CD4-positive, CD25-positive, alpha-beta regulatory T cell (primary cell): ENCODE data around the gene ENTHD1. TPM values are rescaled to one million over a fixed set of nuclear protein-coding genes. Genes with fewer than 3 reads are reported as not detected.

Experiments used
- ATAC-seq, 2 donors: fragments of 150-1000 bp; cut with Tn5 transposase; one replicate each; pipeline ENCODE4 v1.10.0; 2021; ENCODE audit warnings: low read depth in 2 of 2, moderate number of reproducible peaks in 2 of 2, moderate library complexity in 1 of 2
- DNase-seq, 3 donors: peaks; one replicate each; pipeline versions ENCODE4 v3.0.0 to v3.0.0-alpha.2; 2012 to 2022; ENCODE audit warnings: mixed read lengths in 1 of 3
- H3K27ac ChIP-seq: one replicate; pipeline ENCODE4 v1.7.0; 2013; ENCODE audit warnings: mild to moderate bottlenecking, low read length; ENCODE audit not compliant: insufficient read depth, poor library complexity, severe bottlenecking
- H3K27me3 ChIP-seq: one replicate; pipeline ENCODE4 v1.7.0; 2013; ENCODE audit warnings: low read length; ENCODE audit not compliant: control insufficient read depth, insufficient read depth
- H3K36me3 ChIP-seq: one replicate; pipeline ENCODE4 v1.7.0; 2013; ENCODE audit warnings: mild to moderate bottlenecking, low read length, moderate library complexity; ENCODE audit not compliant: control insufficient read depth, insufficient read depth
- H3K4me1 ChIP-seq: 2 replicates; pipeline ENCODE4 v1.7.0; 2013; ENCODE audit warnings: mild to moderate bottlenecking, low read length; ENCODE audit not compliant: insufficient read depth, control insufficient read depth, poor library complexity, severe bottlenecking
- H3K4me3 ChIP-seq: one replicate; pipeline ENCODE4 v1.7.0; 2013; ENCODE audit warnings: low read depth, mild to moderate bottlenecking, low read length, moderate library complexity
- H3K9me3 ChIP-seq, 2 experiments: 1 replicate in 1 of 2; 2 replicates in 1 of 2; pipeline ENCODE4 v1.7.0; 2013; ENCODE audit warnings: low read length in 2 of 2, mild to moderate bottlenecking in 1 of 2, moderate library complexity in 1 of 2; ENCODE audit not compliant: control insufficient read depth in 2 of 2
- H3K27ac Mint-ChIP-seq, 3 donors: one replicate each; pipeline ENCODE4 v1.8.0; 2020 to 2022; ENCODE audit warnings: mild to moderate bottlenecking in 3 of 3, mixed read lengths in 3 of 3, moderate library complexity in 2 of 3
- H3K27me3 Mint-ChIP-seq: one replicate; pipeline ENCODE4 v1.8.0; 2022; ENCODE audit warnings: mild to moderate bottlenecking, mixed read lengths
- H3K36me3 Mint-ChIP-seq: one replicate; pipeline ENCODE4 v1.8.0; 2020; ENCODE audit warnings: mixed read lengths
- H3K4me1 Mint-ChIP-seq, 4 donors: one replicate each; pipeline ENCODE4 v1.8.0; 2020 to 2022; ENCODE audit warnings: mixed read lengths in 4 of 4, mild to moderate bottlenecking in 1 of 4
- H3K4me3 Mint-ChIP-seq, 4 donors: one replicate each; pipeline ENCODE4 v1.8.0; 2020 to 2022; ENCODE audit warnings: mild to moderate bottlenecking in 4 of 4, mixed read lengths in 4 of 4, moderate library complexity in 3 of 4
- H3K9me3 Mint-ChIP-seq, 7 donors: one replicate each; pipeline ENCODE4 v1.8.0; 2020 to 2022; ENCODE audit warnings: mixed read lengths in 7 of 7, mild to moderate bottlenecking in 3 of 7, moderate library complexity in 2 of 7
- polyA plus RNA-seq, 4 donors: library from polyadenylated mRNA; unstranded; fragments of 300-500 nt; fragmentation: Illumina TruSeq; gene quantifications; one replicate each; pipeline ENCODE4 v1.2.3, GENCODE V29; 2021
- total RNA-seq: library from RNA; stranded (reverse); gene quantifications from one replicate; pipeline ENCODE4 v1.2.3, GENCODE V29; 2022

ENTHD1 gene
- total RNA-seq: not detected
- polyA plus RNA-seq: under 1 TPM; 0.13 to 0.32 (median 0.18) TPM

- no peak within 1 kb of the TSS for H3K27ac ChIP-seq
- H3K9me3 ChIP-seq: no peaks in the 10 kb centered on the region
- H3K4me3 ChIP-seq: no peak within 1 kb of the TSS
- Mint-ChIP-seq H3K27ac (no peak within 1 kb of the TSS), H3K4me1 (peaks cover 5 to 11% (median 11%) of the 10 kb centered on the region in 4 donors), H3K36me3 (no peaks in the 10 kb centered on the region), H3K27me3 (peaks cover 7% of the 10 kb centered on the region), H3K9me3 (no peaks in the 10 kb centered on the region), H3K4me3 (no peak within 1 kb of the TSS)
- no peaks in the 10 kb centered on the region for H3K36me3 ChIP-seq
- no peaks in the 10 kb centered on the region for H3K27me3 ChIP-seq
- ATAC-seq: no peak
- no peak for DNase-seq
- peaks cover 3% of the 10 kb centered on the region for H3K4me1 ChIP-seq
Measured at GRCh38 chr22:39893526-39893925, at the start of gene ENTHD1. ENTHD1 (minus strand) TSS chr22:39893760; CDS start chr22:39887748, 6,012 bp downstream.

DNA sequence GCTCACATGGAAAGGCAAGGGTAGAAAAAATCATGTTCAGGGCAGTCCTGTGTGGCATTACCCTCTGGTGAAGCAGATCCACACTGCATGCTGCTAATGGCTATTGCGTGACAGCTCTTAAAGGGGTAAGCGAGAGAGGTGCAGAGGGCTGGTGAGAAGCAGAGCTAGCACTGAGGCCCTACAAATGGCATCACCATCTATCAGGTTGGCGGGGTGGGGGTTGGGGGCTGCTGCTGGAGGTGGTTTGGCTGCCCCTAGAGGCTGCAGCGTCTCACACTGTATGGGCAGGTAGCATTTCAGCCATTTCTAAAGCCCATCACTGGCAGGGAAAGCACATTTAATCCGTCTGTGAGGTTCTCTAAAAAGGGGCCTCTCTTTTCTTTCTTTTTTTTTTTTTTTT lies 49.8 kb upstream of the ENTHD1 start:
- peaks cover 39 to 97% (median 68%) of the 10 kb centered on the region in 4 donors for H3K4me1 Mint-ChIP-seq
- H3K27ac ChIP-seq: peak overlapping the region; percentile 69
- ATAC-seq: peak in 1 of 2 donors; percentile 40
- H3K27ac Mint-ChIP-seq: peak overlapping the region; percentile 85 to 93 (median 90)
- peaks cover 86% of the 10 kb centered on the region for H3K4me1 ChIP-seq
- peaks cover 9% of the 10 kb centered on the region for H3K36me3 Mint-ChIP-seq
- H3K9me3 Mint-ChIP-seq: no peaks in the 10 kb centered on the region
- H3K9me3 ChIP-seq: no peaks in the 10 kb centered on the region
- H3K4me3 Mint-ChIP-seq: peak overlapping the region; percentile 47 to 73 (median 64)
- peaks cover 17% of the 10 kb centered on the region for H3K36me3 ChIP-seq
- DNase-seq: no peak
- H3K27me3 Mint-ChIP-seq: no peaks in the 10 kb centered on the region
- H3K4me3 ChIP-seq: peak overlapping the region; percentile 17
- H3K27me3 ChIP-seq: no peaks in the 10 kb centered on the region

DNA sequence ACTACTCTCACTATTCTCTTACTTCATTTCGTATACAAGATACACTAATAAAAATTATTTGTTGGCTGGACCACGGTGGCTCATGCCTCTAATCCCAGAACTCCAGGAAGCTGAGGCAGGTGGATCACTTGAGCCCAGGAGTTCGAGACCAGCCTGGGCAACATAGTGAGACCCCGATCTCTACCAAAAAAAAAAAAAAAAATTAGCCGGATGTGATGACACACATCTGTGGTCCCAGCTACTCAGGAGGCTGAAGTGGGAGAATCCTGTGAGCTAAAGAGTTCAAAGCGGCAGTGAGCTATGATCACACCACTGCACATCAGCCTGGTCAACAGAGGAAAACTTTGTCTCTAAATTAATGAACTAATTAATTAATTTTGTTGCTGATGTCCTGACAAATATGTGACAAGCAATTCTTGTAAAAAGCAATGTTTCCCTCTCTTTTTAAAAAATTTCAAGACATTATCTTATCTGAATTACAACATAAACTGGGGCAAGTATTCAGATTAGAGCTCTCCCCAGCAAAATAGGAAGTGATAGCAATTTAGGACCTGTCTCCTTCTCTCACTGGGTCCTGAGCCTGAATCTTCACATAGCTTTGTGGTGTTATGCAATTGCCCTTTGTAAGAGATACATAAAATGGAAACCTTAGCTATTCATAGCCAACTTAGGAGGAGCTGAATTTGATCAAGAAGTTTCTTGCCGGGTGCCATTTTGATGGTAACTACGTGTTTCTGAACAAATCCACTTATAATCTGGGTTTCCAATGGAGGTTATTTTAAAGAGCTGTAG lies 49.1 kb upstream of the ENTHD1 start:
- ATAC-seq (no peak), DNase-seq (no peak)
- Mint-ChIP-seq H3K4me1 (peaks cover 46 to 97% (median 73%) of the 10 kb centered on the region in 4 donors), H3K4me3 (peak overlapping the region; percentile 62 to 73 (median 68)), H3K9me3 (no peaks in the 10 kb centered on the region), H3K27ac (peak overlapping the region; percentile 74 to 90 (median 85)), H3K36me3 (peaks cover 8% of the 10 kb centered on the region), H3K27me3 (no peaks in the 10 kb centered on the region)
- Histone ChIP-seq H3K4me1 (peaks cover 90% of the 10 kb centered on the region), H3K27me3 (no peaks in the 10 kb centered on the region), H3K36me3 (peaks cover 13% of the 10 kb centered on the region), H3K4me3 (peak overlapping the region; percentile 17), H3K27ac (peak overlapping the region; percentile 69), H3K9me3 (no peaks in the 10 kb centered on the region)

GRCh38 chr22:39941601-39942000 lies 48.0 kb upstream of the ENTHD1 start:
- ATAC-seq: no peak
- peak overlapping the region; percentile 69 for H3K27ac ChIP-seq
- H3K4me3 Mint-ChIP-seq: peak overlapping the region in 2 of 4 donors; percentile 22 to 51
- peak overlapping the region; percentile 13 for H3K4me3 ChIP-seq
- H3K27ac Mint-ChIP-seq: peak overlapping the region; percentile 1 to 90 (median 67)
- H3K4me1 Mint-ChIP-seq: peaks cover 50 to 97% (median 74%) of the 10 kb centered on the region in 4 donors
- H3K27me3 ChIP-seq: no peaks in the 10 kb centered on the region
- peaks cover 8% of the 10 kb centered on the region for H3K36me3 Mint-ChIP-seq
- H3K27me3 Mint-ChIP-seq: no peaks in the 10 kb centered on the region
- peaks cover 90% of the 10 kb centered on the region for H3K4me1 ChIP-seq
- peaks cover 3% of the 10 kb centered on the region for H3K36me3 ChIP-seq
- H3K9me3 Mint-ChIP-seq: no peaks in the 10 kb centered on the region
- DNase-seq: no peak
- H3K9me3 ChIP-seq: no peaks in the 10 kb centered on the region

- Histone ChIP-seq H3K36me3 (peaks cover 2% of the 10 kb centered on the region), H3K4me3 (peak overlapping the region; percentile 60), H3K27me3 (no peaks in the 10 kb centered on the region), H3K4me1 (peaks cover 93% of the 10 kb centered on the region), H3K9me3 (no peaks in the 10 kb centered on the region), H3K27ac (peak overlapping the region; percentile 69)
- peak overlapping the region; percentile 5 to 58 (median 46) for H3K4me3 Mint-ChIP-seq
- H3K9me3 Mint-ChIP-seq: no peaks in the 10 kb centered on the region
- peak; percentile 69 to 70 for ATAC-seq
- peak in 2 of 3 donors; percentile 68 to 83 for DNase-seq
- H3K36me3 Mint-ChIP-seq: peaks cover 9% of the 10 kb centered on the region
- H3K27me3 Mint-ChIP-seq: no peaks in the 10 kb centered on the region
- peaks cover 56 to 98% (median 77%) of the 10 kb centered on the region in 4 donors for H3K4me1 Mint-ChIP-seq
- peak overlapping the region; percentile 38 to 90 (median 87) for H3K27ac Mint-ChIP-seq
Measured at GRCh38 chr22:39940757-39941305, 47.3 kb upstream of the ENTHD1 start.

- Histone ChIP-seq H3K36me3 (no peaks in the 10 kb centered on the region), H3K4me1 (peaks cover 95% of the 10 kb centered on the region), H3K27me3 (no peaks in the 10 kb centered on the region), H3K4me3 (peak overlapping the region; percentile 60), H3K27ac (peak overlapping the region; percentile 69), H3K9me3 (no peaks in the 10 kb centered on the region)
- Mint-ChIP-seq H3K27me3 (no peaks in the 10 kb centered on the region), H3K36me3 (peaks cover 8% of the 10 kb centered on the region), H3K27ac (peak overlapping the region; percentile 60 to 90 (median 87)), H3K4me3 (peak overlapping the region in 3 of 4 donors; percentile 14 to 58 (median 48)), H3K9me3 (no peaks in the 10 kb centered on the region), H3K4me1 (peaks cover 53 to 98% (median 78%) of the 10 kb centered on the region in 4 donors)
- DNase-seq (no peak), ATAC-seq (no peak)
Measured at GRCh38 chr22:39939830-39940229, 46.3 kb upstream of the ENTHD1 start.

DNA sequence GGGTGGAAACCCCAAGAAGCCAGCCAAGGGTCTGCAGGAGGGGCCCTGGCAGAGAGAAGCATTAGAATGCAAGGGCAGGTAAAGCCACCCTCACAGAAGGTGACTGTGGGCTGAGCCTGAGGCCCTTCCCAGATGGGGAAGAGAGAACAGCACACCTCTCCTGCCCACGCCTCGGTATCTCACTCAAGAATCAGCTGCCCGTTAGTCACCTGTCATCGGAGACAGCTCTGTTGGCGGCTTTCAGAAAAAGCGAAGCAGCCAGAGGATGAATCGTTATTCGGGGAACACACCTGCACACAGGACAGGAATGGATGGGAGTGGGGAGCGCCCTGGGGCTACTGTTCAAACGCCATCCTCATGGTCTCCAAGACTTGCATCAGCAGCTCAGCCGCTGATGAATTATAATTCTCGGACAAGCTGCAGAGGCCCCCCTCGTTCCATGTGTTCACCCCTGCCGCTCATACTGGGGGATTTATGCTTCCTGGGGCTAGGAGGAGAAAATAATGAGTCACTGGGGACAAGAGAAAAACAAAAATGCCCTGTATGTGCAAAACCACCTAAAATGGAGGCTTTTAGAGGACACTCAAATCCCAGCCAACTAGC lies 45.0 kb upstream of the ENTHD1 start:
- H3K27ac Mint-ChIP-seq: peak overlapping the region; percentile 88 to 96 (median 90)
- H3K27me3 Mint-ChIP-seq: no peaks in the 10 kb centered on the region
- peaks cover 14% of the 10 kb centered on the region for H3K36me3 Mint-ChIP-seq
- H3K4me1 ChIP-seq: peaks cover 95% of the 10 kb centered on the region
- H3K4me3 Mint-ChIP-seq: peak overlapping the region; percentile 61 to 89 (median 80)
- no peaks in the 10 kb centered on the region for H3K27me3 ChIP-seq
- DNase-seq (peak in 1 of 3 donors; percentile 18), ATAC-seq (no peak)
- peak overlapping the region; percentile 67 for H3K4me3 ChIP-seq
- no peaks in the 10 kb centered on the region for H3K9me3 Mint-ChIP-seq
- H3K27ac ChIP-seq: peak overlapping the region; percentile 80
- peaks cover 50 to 98% (median 78%) of the 10 kb centered on the region in 4 donors for H3K4me1 Mint-ChIP-seq
- H3K36me3 ChIP-seq: no peaks in the 10 kb centered on the region
- no peaks in the 10 kb centered on the region for H3K9me3 ChIP-seq
